Heart right ventricle (tissue), 16 donors: ENCODE results near the gene CDC14B. TPM values are rescaled to one million over a fixed set of nuclear protein-coding genes. Genes with fewer than 3 reads are reported as not detected.
A peak's percentile ranks its signal among the peaks of the same experiment; 100 is the strongest.
"Not testable (repeated sequence)": the region's sequence is repeated elsewhere in the genome, so short reads cannot be mapped to it uniquely, and the experiment has no call there.

Source experiments
- ATAC-seq, 8 donors: fragments of 200-7000 bp; cut with Tn5 transposase; one replicate each; pipeline ENCODE4 v1.9.1; 2020; ENCODE audit warnings: mild to moderate bottlenecking in 8 of 8, moderate library complexity in 8 of 8, moderate number of reproducible peaks in 1 of 8
- DNase-seq, 2 donors: peaks; one replicate each; pipeline ENCODE4 v3.0.0-alpha.2; 2020
- H3K27ac ChIP-seq, 10 donors: fragments of 200-600 bp; sonication (generic) in 2 of 10; one replicate each; pipeline versions ENCODE4 v1.5.0 to v1.8.0; 2020 to 2022; ENCODE audit warnings: mild to moderate bottlenecking in 3 of 10
- H3K27me3 ChIP-seq, 7 donors: fragments of 200-600 bp; one replicate each; pipeline ENCODE4 v1.8.0; 2021 to 2022; ENCODE audit warnings: mild to moderate bottlenecking in 2 of 7
- H3K36me3 ChIP-seq, 9 donors: fragments of 200-600 bp; sonication (generic) in 1 of 9; one replicate each; pipeline versions ENCODE4 v1.5.0 to v1.8.0; 2020 to 2022; ENCODE audit warnings: mild to moderate bottlenecking in 2 of 9
- H3K4me1 ChIP-seq, 9 donors: fragments of 200-600 bp; sonication (generic) in 1 of 9; one replicate each; pipeline versions ENCODE4 v1.5.0 to v1.8.0; 2020 to 2022; ENCODE audit warnings: mild to moderate bottlenecking in 4 of 9
- H3K4me3 ChIP-seq, 10 donors: fragments of 200-600 bp; sonication (generic) in 2 of 10; one replicate each; pipeline versions ENCODE4 v1.5.0 to v1.8.0; 2020 to 2022; ENCODE audit warnings: mild to moderate bottlenecking in 7 of 10, moderate library complexity in 2 of 10
- H3K9me3 ChIP-seq, 11 donors: fragments of 200-600 bp in 10 of 11; sonication (generic) in 2 of 11; one replicate each; pipeline versions ENCODE4 v1.5.0 to v1.8.0; 2013 to 2022; ENCODE audit warnings: mild to moderate bottlenecking in 2 of 11, control low read depth in 1 of 11, moderate library complexity in 1 of 11
- WGBS, 2 donors: extraction: QIAGEN DNeasy Blood & Tissue Kit; methylation state at CpG; one replicate each; pipeline ENCODE4 v1.1.7; 2013; ENCODE audit warnings: inconsistent platforms in 1 of 2; 5-methylcytosine and 5-hydroxymethylcytosine counted together
- intact Hi-C, 10 donors: fragments of 100-400 bp; cut with DNase I; formaldehyde crosslinking; loops; one replicate each; pipeline versions ENCODE4 v1.11.1 to v1.14.2; 2022
- polyA plus RNA-seq, 2 donors: library from polyadenylated mRNA; stranded (reverse); fragments of 200-250 nt; gene quantifications; one replicate each; pipeline ENCODE4 v1.2.3, GENCODE V29; 2013
- total RNA-seq, 10 donors: library from RNA; stranded (reverse); fragmentation: NEBNext Ultra II Directional in 3 of 10; extraction: Animal tissue kit (Norgen Biotek cat#: 25700) in 3 of 10; gene quantifications; one replicate each; pipeline versions ENCODE4 v1.2.1 to v1.2.4, GENCODE V29; 2021 to 2023
- TF ChIP-seq, protein P1 (sequence below), 9 donors: fragments of 200-600 bp; sonication (generic) in 2 of 9; IDR thresholded peaks; one replicate each; pipeline versions ENCODE4 v1.5.0 to v1.8.0; 2021 to 2022; ENCODE audit warnings: antibody characterized with exemption in 9 of 9, mild to moderate bottlenecking in 5 of 9, moderate library complexity in 1 of 9
- donor health status: Arrhythmogenic right ventricular cardiomyopathy.
- donor health status: ischemic (EF 13 %, LVEDD 7.1; RV severe dilation, severe dysfunction).
- donor health status: healthy with polysubstance abuse.
- donor health status: DM: no; HTN: yes; CAD: no.
- donor health status: DM: no; HTN: no; CAD: no.
- donor health status: ischemic (EF 25% LVEDD 6.9; RV normal size, moderate dysfunction).
- donor health status: ischemic (EF 25% LVEDD 5.7; RV mildly dilated, moderate dysfunction).
- donor health status: healthy.
- donor health status: DM: yes; HTN: yes; CAD: no.
- donor health status: Ischemic cardiomyopathy.
- donor health status: ischemic (EF 35%, LVEDD 5.7; RV mildly dilated, moderate dysfunction).
- donor health status: nonischemic (EF 11% LVEDD 7.7; RV severe dilation, severe dysfunction).
- donor health status: DM: yes; HTN: yes; CAD: no.
- donor health status: PGD.
- donor health status: ischemic (EF 29% LVEDD 5.4; RV normal size, mild dysfunction).
- donor health status: nonischemic (EF 23%, LVEDD 6.1; RV moderate dilation, normal function).

Gene CDC14B
- total and polyA plus RNA-seq, 12 donors = 5.1 to 30.8 (median 23.9) TPM

DNA sequence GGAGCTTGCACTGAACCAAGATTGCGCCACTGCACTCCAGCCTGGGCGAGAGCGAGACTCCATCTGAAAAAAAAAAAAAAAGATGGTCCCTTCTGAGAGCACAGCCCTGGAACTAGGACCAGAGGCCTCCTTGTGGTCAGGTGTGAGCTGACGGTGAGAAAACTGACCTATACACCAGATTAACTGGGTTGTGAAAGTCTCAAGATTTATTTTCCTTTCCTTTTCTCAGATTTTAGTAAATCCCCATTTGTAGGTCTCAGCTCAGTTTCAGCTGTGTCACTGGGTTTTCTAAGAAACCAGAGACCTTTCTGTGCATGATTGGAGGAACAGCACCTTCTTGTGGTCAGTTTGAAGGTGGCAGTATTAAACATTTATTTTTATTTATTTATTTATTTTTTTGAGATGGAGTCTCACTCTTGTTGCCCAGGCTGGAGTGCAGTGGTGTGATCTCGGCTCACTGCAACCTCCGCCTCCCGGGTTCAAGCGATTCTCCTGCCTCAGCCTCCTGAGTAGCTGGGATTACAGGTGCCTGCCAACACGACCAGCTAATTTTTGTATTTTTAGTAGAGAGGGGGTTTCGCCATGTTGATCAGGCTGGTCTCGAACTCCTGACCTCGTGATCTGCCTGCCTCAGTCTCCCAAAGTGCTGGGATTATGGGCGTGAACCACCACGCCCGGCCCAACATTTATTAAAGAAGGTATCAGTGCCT lies 47.2 kb upstream of the CDC14B start:
- 64 to 69% methylated on average over 15 of the region's 15 CpGs for WGBS, 2 donors

DNA sequence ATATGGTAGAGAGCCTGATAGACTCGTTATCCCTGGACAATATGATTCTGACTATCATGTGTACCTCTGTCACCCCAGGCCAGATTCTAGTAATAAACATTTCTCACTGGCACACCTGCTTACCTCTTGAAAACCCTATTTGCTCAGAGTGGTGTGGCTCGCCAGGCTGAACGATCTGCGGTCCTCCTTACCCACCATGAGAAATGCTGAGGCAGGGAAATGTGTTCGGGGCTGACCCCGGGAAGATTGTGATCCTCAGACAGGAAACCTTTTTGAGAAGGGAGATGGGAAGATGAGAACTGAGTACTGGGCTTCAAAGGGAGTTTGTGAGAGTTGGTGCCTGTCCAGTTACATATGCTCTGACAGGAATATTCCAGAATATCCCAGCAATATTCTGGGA lies 46.1 kb upstream of the CDC14B start:
- no peaks in the 10 kb centered on the region for H3K36me3 ChIP-seq
- H3K9me3 ChIP-seq = no peaks in the 10 kb centered on the region
- TF ChIP-seq, protein P1, sequence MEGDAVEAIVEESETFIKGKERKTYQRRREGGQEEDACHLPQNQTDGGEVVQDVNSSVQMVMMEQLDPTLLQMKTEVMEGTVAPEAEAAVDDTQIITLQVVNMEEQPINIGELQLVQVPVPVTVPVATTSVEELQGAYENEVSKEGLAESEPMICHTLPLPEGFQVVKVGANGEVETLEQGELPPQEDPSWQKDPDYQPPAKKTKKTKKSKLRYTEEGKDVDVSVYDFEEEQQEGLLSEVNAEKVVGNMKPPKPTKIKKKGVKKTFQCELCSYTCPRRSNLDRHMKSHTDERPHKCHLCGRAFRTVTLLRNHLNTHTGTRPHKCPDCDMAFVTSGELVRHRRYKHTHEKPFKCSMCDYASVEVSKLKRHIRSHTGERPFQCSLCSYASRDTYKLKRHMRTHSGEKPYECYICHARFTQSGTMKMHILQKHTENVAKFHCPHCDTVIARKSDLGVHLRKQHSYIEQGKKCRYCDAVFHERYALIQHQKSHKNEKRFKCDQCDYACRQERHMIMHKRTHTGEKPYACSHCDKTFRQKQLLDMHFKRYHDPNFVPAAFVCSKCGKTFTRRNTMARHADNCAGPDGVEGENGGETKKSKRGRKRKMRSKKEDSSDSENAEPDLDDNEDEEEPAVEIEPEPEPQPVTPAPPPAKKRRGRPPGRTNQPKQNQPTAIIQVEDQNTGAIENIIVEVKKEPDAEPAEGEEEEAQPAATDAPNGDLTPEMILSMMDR (IDR thresholded peaks at IDR 0.05) = no peak
- no peak overlapping the region for H3K4me3 ChIP-seq
- H3K4me1 ChIP-seq = peaks cover 0 to 4% (median 0%) of the 10 kb centered on the region in 9 donors
- intact Hi-C loops = loop anchor here (2.0 to 10.0 kb wide), 8 partner anchors 93 to 338 kb away; partner anchors contain the start of genes HABP4 (in 2 of the 10) and ZNF367 (in 1 of the 10)
- WGBS, 2 donors = 87 to 89% methylated on average over 6 of the region's 6 CpGs
- no peaks in the 10 kb centered on the region for H3K27me3 ChIP-seq
- DNase-seq (no peak), ATAC-seq (no peak)
- no peak overlapping the region for H3K27ac ChIP-seq

More for the DNA sequence above, 47.2 kb upstream of the CDC14B start:
- peak in 1 of 2 donors; percentile 40 for DNase-seq
- H3K36me3 ChIP-seq, H3K9me3 ChIP-seq, H3K4me1 ChIP-seq, H3K27me3 ChIP-seq, H3K4me3 ChIP-seq: not testable (repeated sequence)
- TF ChIP-seq, protein P1 (IDR thresholded peaks at IDR 0.05) = peak; percentile 61 to 86 (median 80)
- H3K27ac ChIP-seq = peak overlapping the region in 1 of 10 donors; percentile 31
- intact Hi-C loops = loop anchor here (2.0 to 10.0 kb wide), 8 partner anchors 95 to 340 kb away; partner anchors contain the start of genes HABP4 (in 2 of the 10) and ZNF367 (in 1 of the 10)
- peak; percentile 49 to 78 (median 70) for ATAC-seq

DNA sequence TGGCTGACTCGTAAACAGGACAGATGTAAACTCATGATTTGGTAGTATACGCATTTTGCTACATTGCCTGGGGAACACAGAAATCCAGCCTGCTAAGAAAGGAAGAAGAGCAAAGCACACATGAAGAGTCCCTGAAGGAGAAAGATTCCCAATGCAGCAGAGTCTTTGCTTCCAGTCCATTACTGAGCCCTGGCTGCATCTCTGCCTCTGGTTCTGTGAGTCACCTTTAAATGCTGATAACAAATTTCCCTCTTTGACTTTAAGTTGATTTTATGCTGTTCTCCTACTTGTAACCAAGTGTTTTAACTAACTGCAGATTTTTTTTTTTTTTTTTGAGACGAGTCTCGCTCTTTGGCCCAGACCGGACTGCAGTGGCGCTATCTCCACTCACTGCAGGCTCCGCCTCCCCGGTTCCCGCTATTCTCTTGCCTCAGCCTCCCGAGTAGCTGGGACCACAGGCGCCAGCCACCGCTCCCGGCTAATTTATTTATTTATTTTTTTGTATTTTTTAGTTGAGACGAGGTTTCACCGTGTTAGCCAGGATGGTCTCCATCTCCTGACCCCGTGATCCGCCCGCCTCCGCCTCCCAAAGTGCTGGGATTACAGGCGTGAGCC lies 44.0 kb upstream of the CDC14B start:
- TF ChIP-seq, protein P1 (IDR thresholded peaks at IDR 0.05) = no peak
- WGBS, 2 donors = 92 to 96% methylated on average over 20 of the region's 20 CpGs
- no peak overlapping the region for H3K4me3 ChIP-seq
- peaks cover 0 to 4% (median 0%) of the 10 kb centered on the region in 9 donors for H3K4me1 ChIP-seq
- DNase-seq (no peak), ATAC-seq (no peak)
- H3K36me3 ChIP-seq = no peaks in the 10 kb centered on the region
- intact Hi-C loops = loop anchor here in 1 of 10 donors (10.0 kb wide), 1 partner anchor 199 kb away; no protein-coding TSS in a partner anchor
- H3K27me3 ChIP-seq = no peaks in the 10 kb centered on the region
- H3K27ac ChIP-seq = no peak overlapping the region
- no peaks in the 10 kb centered on the region for H3K9me3 ChIP-seq

DNA sequence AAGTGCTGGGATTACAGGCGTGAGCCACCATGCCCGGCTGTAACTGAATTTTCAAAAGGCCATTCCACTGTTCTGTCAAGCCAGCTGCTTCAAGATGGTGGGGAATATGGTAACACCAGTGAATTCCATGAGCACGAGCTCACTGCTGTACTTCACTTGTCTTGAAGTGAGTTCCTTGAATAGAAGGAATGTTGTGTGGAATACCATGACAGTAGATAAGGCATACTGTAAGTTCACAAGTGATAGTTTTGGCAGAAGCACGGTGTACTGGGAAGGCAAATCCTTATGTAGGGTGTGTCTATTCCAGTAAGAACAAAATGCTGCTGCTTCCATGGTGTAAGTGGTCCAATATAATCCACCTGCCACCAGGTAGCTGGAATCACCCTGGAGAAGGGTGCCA lies 42.1 kb upstream of the CDC14B start:
- Histone ChIP-seq H3K4me1 (peaks cover 0 to 10% (median under 1%) of the 10 kb centered on the region in 9 donors), H3K4me3 (no peak overlapping the region), H3K9me3 (no peaks in the 10 kb centered on the region), H3K27me3 (no peaks in the 10 kb centered on the region), H3K27ac (no peak overlapping the region), H3K36me3 (no peaks in the 10 kb centered on the region)
- DNase-seq = no peak
- intact Hi-C loops = loop anchor here in 1 of 10 donors (10.0 kb wide), 1 partner anchor 197 kb away; no protein-coding TSS in a partner anchor
- TF ChIP-seq, protein P1 (IDR thresholded peaks at IDR 0.05) = no peak
- 69 to 70% methylated on average over 4 of the region's 4 CpGs for WGBS, 2 donors
- ATAC-seq = no peak
